Naive B cell (primary cell): ENCODE data around the gene HUNK. TPM values are rescaled to one million over a fixed set of nuclear protein-coding genes. Genes with fewer than 3 reads are reported as not detected.
A peak's percentile ranks its signal among the peaks of the same experiment; 100 is the strongest.

ENCODE experiments used
- ATAC-seq, 2 donors: fragments of 150-1000 bp; cut with Tn5 transposase; 2 replicates each; pipeline ENCODE4 v1.10.0; 2021; ENCODE audit warnings: low read depth in 2 of 2, mild to moderate bottlenecking in 2 of 2, moderate library complexity in 2 of 2
- DNase-seq: peaks from one replicate; pipeline ENCODE4 v3.0.0; 2022
- H3K27ac Mint-ChIP-seq, 6 donors: one replicate each; pipeline ENCODE4 v1.8.0; 2020 to 2022; ENCODE audit warnings: mild to moderate bottlenecking in 6 of 6, mixed read lengths in 6 of 6, moderate library complexity in 5 of 6, inconsistent platforms in 2 of 6
- H3K27me3 Mint-ChIP-seq, 3 donors: one replicate each; pipeline ENCODE4 v1.8.0; 2021 to 2022; ENCODE audit warnings: mixed read lengths in 3 of 3, mild to moderate bottlenecking in 1 of 3
- H3K36me3 Mint-ChIP-seq, 2 donors: one replicate each; pipeline ENCODE4 v1.8.0; 2020 to 2022; ENCODE audit warnings: mixed read lengths in 2 of 2, inconsistent platforms in 1 of 2, mild to moderate bottlenecking in 1 of 2
- H3K4me1 Mint-ChIP-seq, 3 donors: one replicate each; pipeline ENCODE4 v1.8.0; 2020 to 2022; ENCODE audit warnings: mixed read lengths in 3 of 3, inconsistent platforms in 1 of 3, mild to moderate bottlenecking in 1 of 3, moderate library complexity in 1 of 3
- H3K4me3 Mint-ChIP-seq, 8 donors: one replicate each; pipeline ENCODE4 v1.8.0; 2020 to 2022; ENCODE audit warnings: mild to moderate bottlenecking in 8 of 8, mixed read lengths in 8 of 8, moderate library complexity in 8 of 8, inconsistent platforms in 2 of 8
- H3K9me3 Mint-ChIP-seq, 7 donors: one replicate each; pipeline ENCODE4 v1.8.0; 2020 to 2022; ENCODE audit warnings: mixed read lengths in 7 of 7, mild to moderate bottlenecking in 5 of 7, inconsistent platforms in 2 of 7, moderate library complexity in 1 of 7
- polyA plus RNA-seq, 6 donors: library from polyadenylated mRNA; unstranded; fragments of 300-500 nt; fragmentation: Illumina TruSeq; gene quantifications; one replicate each; pipeline ENCODE4 v1.2.3, GENCODE V29; 2021; ENCODE audit warnings: low read depth in 6 of 6

HUNK gene
- polyA plus RNA-seq, 6 donors from 2014 or later: 0.05 TPM; not detected in 5

DNA sequence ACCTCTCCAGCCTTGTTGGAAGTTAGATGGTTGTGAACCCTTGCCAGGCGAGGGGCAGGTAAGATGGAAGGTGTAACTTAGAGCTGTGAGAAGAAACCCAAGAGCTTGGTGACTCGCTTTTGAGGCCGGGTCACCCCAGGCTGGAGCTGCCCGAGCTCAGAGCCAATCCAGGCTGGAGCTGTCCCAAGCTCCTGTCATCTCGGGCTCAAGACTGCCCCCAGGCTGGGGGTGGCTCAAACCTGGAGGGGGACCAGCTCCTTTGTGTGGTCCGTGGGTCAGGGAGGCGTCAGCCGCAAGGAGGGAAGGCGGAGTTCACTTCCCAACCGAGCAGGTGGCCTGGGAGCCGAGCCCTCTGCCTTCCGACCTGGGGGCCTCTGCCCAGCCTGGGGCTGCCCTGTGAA lies 2.0 kb downstream of the HUNK start:
- no peaks in the 10 kb centered on the region for H3K36me3 Mint-ChIP-seq
- ATAC-seq: no peak
- H3K4me1 Mint-ChIP-seq: peaks cover 8 to 9% (median 8%) of the 10 kb centered on the region in 3 donors
- H3K27ac Mint-ChIP-seq: no peak overlapping the region
- no peaks in the 10 kb centered on the region for H3K9me3 Mint-ChIP-seq
- H3K4me3 Mint-ChIP-seq: peak overlapping the region in 7 of 8 donors; percentile 45 to 90 (median 71)
- DNase-seq: no peak
- H3K27me3 Mint-ChIP-seq: peaks cover 47 to 66% (median 55%) of the 10 kb centered on the region in 3 donors

DNA sequence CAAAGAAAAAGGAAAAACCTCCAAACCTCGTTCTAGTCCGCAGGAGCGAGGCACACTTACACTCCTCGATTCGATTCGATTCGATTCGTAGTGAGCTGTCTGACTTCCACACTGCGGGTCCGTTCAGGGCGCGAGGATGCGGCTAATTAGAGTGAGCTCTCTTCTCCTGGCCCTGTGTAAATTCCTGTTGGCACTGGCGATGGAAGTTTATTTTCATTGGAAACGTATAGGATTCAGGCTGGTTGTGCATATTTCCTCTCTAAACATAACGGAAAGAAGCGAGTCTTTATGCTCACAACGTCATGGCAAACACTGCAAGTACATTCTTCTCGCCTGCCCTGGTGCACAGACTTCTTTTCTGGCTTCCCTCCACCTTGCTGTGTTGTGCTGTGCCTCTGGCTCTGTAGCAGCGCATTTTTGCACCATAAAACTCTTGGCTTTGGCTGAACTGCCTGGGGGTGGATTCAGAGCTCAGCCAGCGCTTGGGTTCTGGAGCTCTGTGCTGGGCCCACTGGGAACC lies 2.7 kb downstream of the HUNK start:
- Mint-ChIP-seq H3K9me3 (no peaks in the 10 kb centered on the region), H3K27ac (no peak overlapping the region), H3K4me1 (peaks cover 8 to 9% (median 8%) of the 10 kb centered on the region in 3 donors), H3K36me3 (no peaks in the 10 kb centered on the region), H3K27me3 (peaks cover 53 to 66% (median 53%) of the 10 kb centered on the region in 3 donors), H3K4me3 (peak overlapping the region in 6 of 8 donors; percentile 15 to 72 (median 34))
- no peak for ATAC-seq
- DNase-seq: no peak

DNA sequence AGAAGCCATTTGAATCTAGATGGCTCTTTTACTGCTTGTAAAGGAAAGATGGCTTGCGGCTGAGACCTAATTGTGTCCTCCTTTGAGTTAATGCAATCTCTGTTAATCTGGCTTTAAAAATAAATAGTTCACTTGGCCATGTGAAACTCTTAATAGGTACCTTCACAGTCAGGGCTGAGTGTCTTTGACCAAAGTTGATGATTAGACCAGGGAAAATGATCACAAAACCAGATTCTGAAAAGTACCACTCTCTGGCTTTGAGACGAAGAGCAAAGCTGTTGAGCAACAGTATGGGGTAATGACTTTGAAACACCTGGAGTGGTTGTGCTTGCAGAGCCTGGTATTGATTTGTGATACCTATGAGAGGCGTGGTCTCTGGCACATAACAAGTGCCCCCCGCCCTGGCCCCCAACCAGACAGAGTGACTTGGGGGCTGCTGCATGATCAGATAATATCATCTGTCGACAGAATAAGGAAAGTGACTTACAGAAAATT lies 4.7 kb downstream of the HUNK start:
- peaks cover 55 to 70% (median 56%) of the 10 kb centered on the region in 3 donors for H3K27me3 Mint-ChIP-seq

DNA sequence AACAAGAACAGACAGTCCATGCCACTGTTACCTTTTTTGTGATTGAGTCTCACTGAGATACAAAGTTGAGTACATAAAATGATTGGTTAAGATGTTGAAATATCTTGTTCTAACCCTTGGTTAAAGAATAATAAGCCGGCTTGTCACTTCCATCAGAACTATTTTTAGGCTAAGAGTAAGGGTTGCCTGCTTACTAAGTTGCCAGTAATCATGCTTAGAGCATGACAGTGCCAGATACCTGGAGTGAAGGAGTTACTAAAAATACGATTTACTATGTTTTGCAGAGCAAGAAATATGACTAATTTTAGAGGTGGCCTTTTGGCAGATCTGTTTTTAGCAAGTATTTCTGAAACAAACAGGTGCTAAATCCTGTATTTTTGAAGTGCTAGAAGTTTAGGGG lies 6.0 kb downstream of the HUNK start:
- Mint-ChIP-seq H3K27me3 (peaks cover 54 to 77% (median 58%) of the 10 kb centered on the region in 3 donors), H3K4me3 (no peak overlapping the region), H3K36me3 (no peaks in the 10 kb centered on the region), H3K27ac (no peak overlapping the region), H3K9me3 (peaks cover 0 to 8% (median 4%) of the 10 kb centered on the region in 7 donors), H3K4me1 (peaks cover 0 to 4% (median 0%) of the 10 kb centered on the region in 3 donors)
- DNase-seq (no peak), ATAC-seq (no peak)

More for the DNA sequence above, 4.7 kb downstream of the HUNK start:
- Mint-ChIP-seq H3K4me1 (peaks cover under 1 to 5% (median 2%) of the 10 kb centered on the region in 3 donors), H3K4me3 (no peak overlapping the region), H3K36me3 (no peaks in the 10 kb centered on the region), H3K27ac (no peak overlapping the region), H3K9me3 (no peaks in the 10 kb centered on the region)
- DNase-seq (no peak), ATAC-seq (no peak)

DNA sequence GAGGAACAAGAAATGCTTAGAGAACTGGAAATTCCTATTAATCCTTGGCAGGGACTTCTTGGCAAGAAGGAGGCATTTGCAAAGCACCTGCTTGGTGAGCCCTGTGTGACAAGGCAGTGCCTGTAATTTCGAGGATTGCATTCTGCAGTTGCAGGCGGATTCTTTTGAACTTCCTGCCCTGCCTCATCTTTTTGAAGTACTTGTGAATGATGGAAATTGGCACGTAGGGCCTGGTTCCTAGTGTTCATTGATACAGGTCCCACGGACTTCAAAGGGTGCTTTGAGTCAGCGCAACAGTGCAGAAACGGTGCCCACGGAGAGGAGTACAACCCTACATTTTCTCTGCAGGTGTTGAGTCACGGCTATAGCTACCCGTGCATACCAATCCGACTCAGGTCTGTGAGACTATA lies 6.4 kb downstream of the HUNK start:
- no peaks in the 10 kb centered on the region for H3K36me3 Mint-ChIP-seq
- ATAC-seq: no peak
- no peak overlapping the region for H3K27ac Mint-ChIP-seq
- H3K4me1 Mint-ChIP-seq: peaks cover 0 to 4% (median 0%) of the 10 kb centered on the region in 3 donors
- no peak for DNase-seq
- peaks cover 0 to 10% (median 4%) of the 10 kb centered on the region in 7 donors for H3K9me3 Mint-ChIP-seq
- no peak overlapping the region for H3K4me3 Mint-ChIP-seq
- H3K27me3 Mint-ChIP-seq: peaks cover 52 to 75% (median 58%) of the 10 kb centered on the region in 3 donors

DNA sequence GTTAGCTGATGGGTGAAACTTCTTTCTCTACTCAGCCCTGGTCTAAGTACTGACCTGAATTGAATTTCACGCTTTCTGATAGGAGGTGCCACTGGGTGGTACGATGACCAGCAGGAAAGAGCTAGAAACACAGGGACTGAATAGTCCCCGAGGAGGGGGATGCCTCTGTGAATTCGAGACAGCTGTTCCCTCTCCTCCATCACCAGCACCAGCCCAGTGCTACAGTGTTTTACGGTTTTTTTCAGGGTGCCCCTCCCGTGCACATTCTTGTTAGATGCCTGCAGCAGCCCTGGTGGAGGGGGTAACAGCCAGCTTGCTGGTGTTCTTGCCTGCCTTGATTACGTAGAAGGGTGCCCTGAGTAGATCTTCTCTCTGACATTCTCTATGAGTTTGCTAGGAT lies 7.1 kb downstream of the HUNK start:
- DNase-seq (no peak), ATAC-seq (no peak)
- no peak overlapping the region for H3K4me3 Mint-ChIP-seq
- H3K4me1 Mint-ChIP-seq: no peaks in the 10 kb centered on the region
- H3K9me3 Mint-ChIP-seq: peaks cover 0 to 10% (median 4%) of the 10 kb centered on the region in 7 donors
- H3K36me3 Mint-ChIP-seq: no peaks in the 10 kb centered on the region
- H3K27me3 Mint-ChIP-seq: peaks cover 45 to 68% (median 54%) of the 10 kb centered on the region in 3 donors
- H3K27ac Mint-ChIP-seq: no peak overlapping the region

DNA sequence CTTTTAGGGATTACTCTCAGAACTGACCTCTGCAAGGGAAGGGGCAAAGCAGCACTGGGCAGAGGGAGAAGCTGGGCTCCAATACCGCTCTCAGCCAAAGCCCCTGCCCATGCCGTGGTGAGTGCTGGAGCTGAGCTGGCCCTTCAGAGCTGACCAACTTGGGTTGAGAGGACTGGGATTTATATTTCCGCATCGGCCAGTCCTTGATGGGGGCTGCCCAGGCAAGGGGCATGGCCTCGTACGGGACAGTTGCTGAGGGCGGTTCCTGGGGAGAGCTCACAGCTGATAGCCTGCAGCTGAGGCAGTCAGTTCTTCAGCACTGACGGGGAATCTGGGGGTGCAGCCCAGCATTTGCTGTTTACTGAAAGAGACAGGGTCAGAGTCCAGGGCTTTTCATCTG lies 8.0 kb downstream of the HUNK start:
- H3K36me3 Mint-ChIP-seq: no peaks in the 10 kb centered on the region

DNA sequence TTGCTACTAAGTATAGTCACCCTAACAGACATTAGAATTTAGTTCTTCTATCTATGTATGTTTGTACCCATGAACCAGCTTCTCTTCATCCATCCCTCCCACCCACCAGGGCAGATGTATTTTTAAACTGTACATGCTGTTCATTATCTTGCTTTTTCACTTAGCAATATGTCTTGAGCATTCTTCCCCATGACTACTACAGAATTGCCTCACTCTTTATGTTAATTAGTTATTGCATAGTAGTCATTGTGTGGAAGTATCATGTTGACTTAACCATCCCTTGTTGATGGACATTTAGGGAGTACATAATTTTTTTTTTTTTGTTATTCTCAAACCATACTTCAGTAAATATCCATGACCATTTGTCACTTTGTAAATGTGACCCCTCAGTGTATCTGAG lies 9.9 kb downstream of the HUNK start:
- Mint-ChIP-seq H3K4me1 (no peaks in the 10 kb centered on the region), H3K4me3 (no peak overlapping the region), H3K9me3 (peaks cover 0 to 10% (median 5%) of the 10 kb centered on the region in 7 donors), H3K36me3 (no peaks in the 10 kb centered on the region), H3K27ac (no peak overlapping the region), H3K27me3 (peaks cover 30 to 61% (median 31%) of the 10 kb centered on the region in 3 donors)
- ATAC-seq (no peak), DNase-seq (no peak)

More for the DNA sequence above, 8.0 kb downstream of the HUNK start:
- Mint-ChIP-seq H3K27me3 (peaks cover 36 to 66% (median 46%) of the 10 kb centered on the region in 3 donors), H3K27ac (no peak overlapping the region), H3K4me3 (no peak overlapping the region), H3K9me3 (peaks cover 0 to 10% (median 4%) of the 10 kb centered on the region in 7 donors), H3K4me1 (no peaks in the 10 kb centered on the region)
- ATAC-seq: no peak
- no peak for DNase-seq

DNA sequence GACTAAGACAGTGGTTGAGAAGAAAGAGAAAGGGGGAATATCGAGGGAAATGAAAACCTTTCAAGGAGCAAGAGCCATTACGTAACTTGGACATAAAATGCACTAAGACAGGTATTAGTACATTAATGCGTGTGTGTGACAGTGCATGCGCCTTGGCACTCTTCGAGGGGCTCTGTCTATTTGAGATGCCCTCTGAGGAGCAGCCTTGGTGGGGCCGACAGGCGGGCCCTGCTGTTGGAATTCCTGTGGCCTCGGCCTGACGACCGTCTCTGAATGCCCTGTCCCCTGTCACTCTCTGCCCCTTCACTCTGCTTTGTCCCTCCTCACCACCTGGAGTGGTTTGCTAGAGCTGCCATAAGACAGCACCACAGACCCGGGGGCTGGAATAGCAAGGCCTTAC lies 12.3 kb downstream of the HUNK start:
- no peaks in the 10 kb centered on the region for H3K4me1 Mint-ChIP-seq
- H3K27me3 Mint-ChIP-seq: peaks cover 25 to 63% (median 30%) of the 10 kb centered on the region in 3 donors
- H3K27ac Mint-ChIP-seq: no peak overlapping the region
- H3K9me3 Mint-ChIP-seq: peaks cover 0 to 10% (median 5%) of the 10 kb centered on the region in 7 donors
- DNase-seq: no peak
- no peak overlapping the region for H3K4me3 Mint-ChIP-seq
- H3K36me3 Mint-ChIP-seq: no peaks in the 10 kb centered on the region
- ATAC-seq: no peak

DNA sequence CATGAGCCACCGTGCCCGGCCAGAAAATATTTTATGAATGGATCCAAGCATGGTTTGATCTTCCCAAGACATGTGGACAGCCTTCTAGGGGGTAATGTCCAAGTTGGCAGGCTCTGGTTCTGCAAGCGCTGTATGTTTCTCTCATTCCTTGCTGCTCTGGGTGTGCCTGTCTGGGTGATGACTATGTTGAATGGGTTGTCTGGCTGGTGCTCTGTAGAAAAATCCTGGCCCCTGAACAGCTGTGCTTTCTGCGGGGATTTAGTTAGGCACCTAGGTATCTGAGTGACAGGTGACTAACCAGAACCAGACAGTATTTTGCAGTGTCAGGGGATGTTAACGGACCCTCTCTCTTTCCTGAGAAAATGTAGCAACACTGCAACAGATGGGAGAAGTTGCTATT lies 14.1 kb downstream of the HUNK start:
- Mint-ChIP-seq H3K27ac (no peak overlapping the region), H3K36me3 (no peaks in the 10 kb centered on the region)

DNA sequence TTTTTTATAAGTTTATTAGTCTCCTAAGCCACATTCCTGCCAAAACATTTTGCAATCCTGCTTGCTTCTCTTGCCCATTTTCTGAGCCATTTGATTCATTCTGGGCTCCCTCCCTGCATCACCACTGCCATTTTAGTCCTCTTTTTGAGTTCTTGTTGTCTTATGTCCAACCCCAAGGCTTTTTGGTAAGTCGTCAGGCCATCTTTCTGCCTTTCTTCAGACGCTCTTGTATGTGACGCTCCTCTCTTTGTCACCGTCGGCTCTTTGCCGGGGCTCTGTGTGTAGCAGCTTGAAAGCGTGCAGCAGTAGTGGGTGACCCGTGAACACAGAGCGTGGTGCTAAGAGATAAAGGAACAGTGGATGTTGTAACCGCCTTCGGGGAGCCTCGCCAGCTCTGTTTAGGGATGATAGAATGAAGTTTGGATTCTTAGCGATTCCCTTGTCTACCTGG lies 14.6 kb downstream of the HUNK start:
- no peak overlapping the region for H3K4me3 Mint-ChIP-seq
- no peaks in the 10 kb centered on the region for H3K36me3 Mint-ChIP-seq
- DNase-seq: no peak
- no peaks in the 10 kb centered on the region for H3K4me1 Mint-ChIP-seq
- no peak for ATAC-seq
- peaks cover 0 to 10% (median 5%) of the 10 kb centered on the region in 7 donors for H3K9me3 Mint-ChIP-seq
- peaks cover 11 to 42% (median 15%) of the 10 kb centered on the region in 3 donors for H3K27me3 Mint-ChIP-seq
- no peak overlapping the region for H3K27ac Mint-ChIP-seq

More for the DNA sequence above, 14.1 kb downstream of the HUNK start:
- DNase-seq (no peak), ATAC-seq (no peak)
- Mint-ChIP-seq H3K4me1 (no peaks in the 10 kb centered on the region), H3K9me3 (peaks cover 0 to 10% (median 5%) of the 10 kb centered on the region in 7 donors), H3K27me3 (peaks cover 16 to 47% (median 19%) of the 10 kb centered on the region in 3 donors), H3K4me3 (no peak overlapping the region)

DNA sequence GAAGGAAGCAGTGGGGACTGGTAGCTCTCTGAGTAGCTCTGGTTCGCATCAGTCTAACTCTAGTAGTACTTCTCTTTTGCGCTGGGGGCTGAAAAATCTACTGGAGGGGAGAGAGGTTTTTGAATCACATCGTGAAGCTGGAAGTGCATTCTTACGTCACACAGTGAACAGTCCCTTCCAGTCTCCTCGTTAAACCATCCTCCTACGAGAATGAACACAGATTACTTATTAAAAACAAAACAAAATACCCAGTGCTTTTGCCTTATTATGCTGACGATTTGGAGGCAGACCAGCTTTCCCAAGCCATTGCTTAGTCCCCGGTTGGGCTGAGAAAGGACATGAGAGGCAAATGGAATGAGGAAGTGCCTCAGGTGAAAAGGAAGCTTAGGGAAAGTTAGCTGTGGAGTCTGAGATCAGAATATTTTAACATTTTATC lies 16.1 kb downstream of the HUNK start:
- Mint-ChIP-seq H3K9me3 (peaks cover 0 to 3% (median 0%) of the 10 kb centered on the region in 7 donors), H3K4me1 (no peaks in the 10 kb centered on the region), H3K36me3 (no peaks in the 10 kb centered on the region), H3K27ac (no peak overlapping the region), H3K4me3 (no peak overlapping the region), H3K27me3 (peaks cover 19 to 45% (median 25%) of the 10 kb centered on the region in 3 donors)
- DNase-seq (no peak), ATAC-seq (no peak)

DNA sequence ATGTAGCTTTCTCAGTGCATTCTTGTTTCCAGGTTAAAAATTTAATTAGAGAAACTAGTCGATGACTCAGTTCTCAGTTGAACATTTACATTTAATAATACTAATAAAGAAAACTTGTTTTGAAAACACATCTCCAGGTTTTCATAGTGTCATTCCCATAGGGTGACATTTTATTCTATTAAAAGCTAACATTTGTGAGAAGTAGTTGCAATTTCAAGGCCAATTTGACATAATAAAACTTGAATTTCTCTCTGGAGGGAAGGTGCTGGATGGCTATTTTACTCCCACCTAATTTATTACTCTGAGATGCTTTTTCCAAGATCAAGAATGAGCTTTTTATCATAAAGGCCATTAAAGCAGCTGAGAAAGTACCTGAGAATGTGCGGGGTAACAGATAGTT lies 16.6 kb downstream of the HUNK start:
- ATAC-seq (no peak), DNase-seq (no peak)
- Mint-ChIP-seq H3K9me3 (peaks cover 0 to 2% (median 0%) of the 10 kb centered on the region in 7 donors), H3K27me3 (peaks cover 19 to 49% (median 25%) of the 10 kb centered on the region in 3 donors), H3K4me1 (no peaks in the 10 kb centered on the region), H3K36me3 (no peaks in the 10 kb centered on the region), H3K27ac (no peak overlapping the region), H3K4me3 (no peak overlapping the region)

DNA sequence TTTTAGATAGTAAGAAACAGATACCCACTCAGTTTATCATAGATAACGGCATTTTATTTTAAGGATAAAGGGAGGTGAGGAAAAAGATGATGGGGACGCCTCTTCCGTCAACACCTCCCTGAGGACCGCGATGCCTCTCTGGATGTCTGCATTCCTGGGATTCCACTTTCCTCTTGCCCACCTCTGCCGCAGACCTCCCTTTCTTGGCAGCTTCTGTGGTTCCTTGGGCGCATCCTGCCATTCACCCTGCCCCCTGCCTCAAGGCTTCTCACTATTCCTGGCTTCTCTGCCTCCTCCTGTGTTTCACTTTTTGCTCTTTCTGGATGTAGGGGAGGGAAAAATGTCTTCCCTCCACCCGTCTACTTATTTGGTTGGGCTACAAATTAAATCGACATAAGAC lies 19.9 kb downstream of the HUNK start:
- H3K4me1 Mint-ChIP-seq: no peaks in the 10 kb centered on the region
- H3K36me3 Mint-ChIP-seq: no peaks in the 10 kb centered on the region
- no peak overlapping the region for H3K27ac Mint-ChIP-seq
- DNase-seq (no peak), ATAC-seq (no peak)
- H3K9me3 Mint-ChIP-seq: peaks cover 0 to 2% (median 0%) of the 10 kb centered on the region in 7 donors
- peaks cover 18 to 34% (median 31%) of the 10 kb centered on the region in 3 donors for H3K27me3 Mint-ChIP-seq
- no peak overlapping the region for H3K4me3 Mint-ChIP-seq
